WTC11 (cell line): ENCODE results near the gene MAB21L3.

Experiments used
- AFF4 ChIP-seq: sonication (generic); formaldehyde crosslinking; IDR thresholded peaks from 2 replicates; pipeline ENCODE4 v1.8.1; 2023; ENCODE audit warnings: mild to moderate bottlenecking, missing genetic modification reagents, borderline replicate concordance
- CBFB ChIP-seq: sonication (generic); formaldehyde crosslinking; IDR thresholded peaks from 2 replicates; pipeline ENCODE4 v1.8.1; 2022; ENCODE audit warnings: mild to moderate bottlenecking, low read depth, missing genetic modification reagents
- CREB1 ChIP-seq: sonication (generic); formaldehyde crosslinking; IDR thresholded peaks from 2 replicates; pipeline ENCODE4 v1.8.0; 2023; ENCODE audit warnings: mild to moderate bottlenecking, missing genetic modification reagents
- CTCF ChIP-seq: fragments of 200-600 bp; IDR thresholded peaks from 2 replicates; pipeline ENCODE4 v1.8.0; 2022; ENCODE audit warnings: antibody characterized with exemption
- E2F1 ChIP-seq: sonication (generic); formaldehyde crosslinking; IDR thresholded peaks from 2 replicates; pipeline ENCODE4 v1.8.0; 2022; ENCODE audit warnings: mild to moderate bottlenecking, missing genetic modification reagents
- E2F4 ChIP-seq: sonication (generic); formaldehyde crosslinking; IDR thresholded peaks from 2 replicates; pipeline ENCODE4 v1.8.1; 2022; ENCODE audit warnings: low read depth, mild to moderate bottlenecking, moderate library complexity, missing genetic modification reagents, borderline replicate concordance
- FOXK1 ChIP-seq: sonication (generic); formaldehyde crosslinking; IDR thresholded peaks from 2 replicates; pipeline ENCODE4 v1.8.0; 2022; ENCODE audit warnings: mild to moderate bottlenecking, moderate library complexity, missing genetic modification reagents
- FOXP4 ChIP-seq: sonication (generic); formaldehyde crosslinking; IDR thresholded peaks from 2 replicates; pipeline ENCODE4 v1.8.0; 2022; ENCODE audit warnings: mild to moderate bottlenecking, missing genetic modification reagents
- IRF2 ChIP-seq: sonication (generic); formaldehyde crosslinking; IDR thresholded peaks from 2 replicates; pipeline ENCODE4 v1.8.0; 2022; ENCODE audit warnings: low read depth, missing genetic modification reagents, borderline replicate concordance
- MAX ChIP-seq: sonication (generic); formaldehyde crosslinking; IDR thresholded peaks from 2 replicates; pipeline ENCODE4 v1.8.0; 2022; ENCODE audit warnings: mild to moderate bottlenecking, missing genetic modification reagents
- NR1H2 ChIP-seq: sonication (generic); formaldehyde crosslinking; IDR thresholded peaks from 2 replicates; pipeline ENCODE4 v1.9.0; 2021; ENCODE audit warnings: mild to moderate bottlenecking, moderate library complexity, missing genetic modification reagents
- USF2 ChIP-seq: sonication (generic); formaldehyde crosslinking; IDR thresholded peaks from 2 replicates; pipeline ENCODE4 v1.8.1; 2023; ENCODE audit warnings: mild to moderate bottlenecking, missing genetic modification reagents, moderate library complexity
- ZNF121 ChIP-seq: sonication (generic); formaldehyde crosslinking; IDR thresholded peaks from 2 replicates; pipeline ENCODE4 v1.8.0; 2023; ENCODE audit warnings: missing genetic modification reagents
- ZNF232 ChIP-seq: sonication (generic); formaldehyde crosslinking; IDR thresholded peaks from 2 replicates; pipeline ENCODE4 v1.8.0; 2022; ENCODE audit warnings: mild to moderate bottlenecking, missing genetic modification reagents

GRCh38 chr1:116131866-116132605, 20.8 kb downstream of the MAB21L3 start:
- TF ChIP-seq CREB1 (CRISPR knock-in tag) = no peak
- TF ChIP-seq ZNF232 (CRISPR knock-in tag) = no peak
- TF ChIP-seq CTCF = no peak
- no peak for TF ChIP-seq FOXP4 (CRISPR knock-in tag)
- no peak for TF ChIP-seq E2F4 (CRISPR knock-in tag)
- no peak for TF ChIP-seq MAX (CRISPR knock-in tag)
- no peak for TF ChIP-seq ZNF121 (CRISPR knock-in tag)
- no peak for TF ChIP-seq NR1H2 (CRISPR knock-in tag)
- no peak for TF ChIP-seq FOXK1 (CRISPR knock-in tag)
- TF ChIP-seq E2F1 (CRISPR knock-in tag) = no peak
- TF ChIP-seq CBFB = no peak
- no peak for TF ChIP-seq IRF2
- TF ChIP-seq USF2 (CRISPR knock-in tag) = no peak
- TF ChIP-seq AFF4 (CRISPR knock-in tag) = no peak
